Suprapubic skin (tissue), 4 donors: ENCODE data around the gene CLMP. TPM values are rescaled to one million over a fixed set of nuclear protein-coding genes. Genes with fewer than 3 reads are reported as not detected.

Experiments
- DNase-seq, 2 donors: peaks; one replicate each; pipeline ENCODE4 v3.0.0-alpha.2; 2019; ENCODE audit warnings: low spot score in 2 of 2
- H3K27ac ChIP-seq: fragments of 200-600 bp; sonication (generic); one replicate; pipeline ENCODE4 v1.5.1; 2019
- H3K27me3 ChIP-seq: fragments of 200-600 bp; sonication (generic); one replicate; pipeline ENCODE4 v1.5.1; 2019
- H3K36me3 ChIP-seq: fragments of 200-600 bp; sonication (generic); one replicate; pipeline ENCODE4 v1.5.1; 2019
- H3K4me1 ChIP-seq: fragments of 200-600 bp; sonication (generic); one replicate; pipeline ENCODE4 v1.5.1; 2019
- H3K4me3 ChIP-seq: fragments of 200-600 bp; sonication (generic); one replicate; pipeline ENCODE4 v1.5.1; 2019; ENCODE audit warnings: mild to moderate bottlenecking
- H3K9me3 ChIP-seq: fragments of 200-600 bp; sonication (generic); one replicate; pipeline ENCODE4 v1.5.1; 2019
- EP300 ChIP-seq: sonication (generic); formaldehyde crosslinking; IDR thresholded peaks from one replicate; pipeline ENCODE4 v1.6.1; 2017; ENCODE audit warnings: antibody characterized with exemption
- POLR2A ChIP-seq, 2 donors: fragments of 450-650 bp; IDR thresholded peaks; one replicate each; pipeline ENCODE4 v1.6.1; 2017; ENCODE audit warnings: antibody characterized with exemption in 2 of 2, mild to moderate bottlenecking in 2 of 2, moderate library complexity in 2 of 2
- POLR2AphosphoS5 ChIP-seq, 3 donors: sonication (generic); formaldehyde crosslinking; IDR thresholded peaks; one replicate each; pipeline ENCODE4 v1.6.1; 2017; ENCODE audit warnings: antibody characterized with exemption in 3 of 3
- WGBS: methylation state at CpG from one replicate; pipeline ENCODE4 v1.1.5; 2018; 5-methylcytosine and 5-hydroxymethylcytosine counted together
- total RNA-seq, 4 donors: library from RNA; depleted of rRNA; stranded (reverse); fragments of >200 nt; gene quantifications; one replicate each; pipeline ENCODE4 v1.1.0, GENCODE V29; 2016
- TF ChIP-seq, protein P1 (sequence below), 2 donors: fragments of 200-600 bp in 1 of 2; fragments of 450-650 bp in 1 of 2; sonication (generic) in 1 of 2; IDR thresholded peaks; one replicate each; pipeline ENCODE4 v1.5.1; 2016 to 2019; ENCODE audit warnings: antibody characterized with exemption in 2 of 2, mild to moderate bottlenecking in 1 of 2, moderate library complexity in 1 of 2

CLMP gene
- total RNA-seq, 4 donors from 2014 or later, result 17.5 to 26.9 (median 19.9) TPM

DNA sequence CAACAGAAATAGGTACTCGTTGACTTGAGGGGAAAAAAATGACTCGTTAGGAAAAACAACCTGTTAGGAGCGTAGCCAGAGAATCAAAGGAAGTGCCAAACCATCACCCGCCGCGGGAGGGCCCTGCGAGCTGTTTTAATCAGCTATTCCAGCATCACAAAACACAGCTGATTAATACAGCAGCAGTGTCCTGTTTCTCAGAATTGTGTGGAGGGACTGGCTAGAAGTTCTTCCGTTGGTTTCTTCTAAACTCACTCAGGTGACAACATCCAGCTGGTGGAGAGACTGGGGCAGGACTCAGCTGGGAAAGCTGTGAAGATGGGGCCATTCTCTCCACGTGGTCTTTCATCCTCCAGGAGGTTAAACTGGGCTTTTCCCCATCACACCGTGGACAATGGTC is 161.2 kb downstream of the CLMP start:
- 61% methylated on average over 10 of the region's 10 CpGs for WGBS
- TF ChIP-seq EP300, result no peak
- no peak for TF ChIP-seq POLR2A (IDR thresholded peaks at IDR 0.05)
- TF ChIP-seq, protein P1, sequence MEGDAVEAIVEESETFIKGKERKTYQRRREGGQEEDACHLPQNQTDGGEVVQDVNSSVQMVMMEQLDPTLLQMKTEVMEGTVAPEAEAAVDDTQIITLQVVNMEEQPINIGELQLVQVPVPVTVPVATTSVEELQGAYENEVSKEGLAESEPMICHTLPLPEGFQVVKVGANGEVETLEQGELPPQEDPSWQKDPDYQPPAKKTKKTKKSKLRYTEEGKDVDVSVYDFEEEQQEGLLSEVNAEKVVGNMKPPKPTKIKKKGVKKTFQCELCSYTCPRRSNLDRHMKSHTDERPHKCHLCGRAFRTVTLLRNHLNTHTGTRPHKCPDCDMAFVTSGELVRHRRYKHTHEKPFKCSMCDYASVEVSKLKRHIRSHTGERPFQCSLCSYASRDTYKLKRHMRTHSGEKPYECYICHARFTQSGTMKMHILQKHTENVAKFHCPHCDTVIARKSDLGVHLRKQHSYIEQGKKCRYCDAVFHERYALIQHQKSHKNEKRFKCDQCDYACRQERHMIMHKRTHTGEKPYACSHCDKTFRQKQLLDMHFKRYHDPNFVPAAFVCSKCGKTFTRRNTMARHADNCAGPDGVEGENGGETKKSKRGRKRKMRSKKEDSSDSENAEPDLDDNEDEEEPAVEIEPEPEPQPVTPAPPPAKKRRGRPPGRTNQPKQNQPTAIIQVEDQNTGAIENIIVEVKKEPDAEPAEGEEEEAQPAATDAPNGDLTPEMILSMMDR (IDR thresholded peaks at IDR 0.05), result no peak
- TF ChIP-seq POLR2AphosphoS5 (IDR thresholded peaks at IDR 0.05), result no peak
- peak in 1 of 2 donors; percentile 44 for DNase-seq
- Histone ChIP-seq H3K27ac (no peak overlapping the region), H3K9me3 (no peaks in the 10 kb centered on the region), H3K4me1 (no peaks in the 10 kb centered on the region), H3K36me3 (no peaks in the 10 kb centered on the region), H3K4me3 (no peak overlapping the region), H3K27me3 (no peaks in the 10 kb centered on the region)

DNA sequence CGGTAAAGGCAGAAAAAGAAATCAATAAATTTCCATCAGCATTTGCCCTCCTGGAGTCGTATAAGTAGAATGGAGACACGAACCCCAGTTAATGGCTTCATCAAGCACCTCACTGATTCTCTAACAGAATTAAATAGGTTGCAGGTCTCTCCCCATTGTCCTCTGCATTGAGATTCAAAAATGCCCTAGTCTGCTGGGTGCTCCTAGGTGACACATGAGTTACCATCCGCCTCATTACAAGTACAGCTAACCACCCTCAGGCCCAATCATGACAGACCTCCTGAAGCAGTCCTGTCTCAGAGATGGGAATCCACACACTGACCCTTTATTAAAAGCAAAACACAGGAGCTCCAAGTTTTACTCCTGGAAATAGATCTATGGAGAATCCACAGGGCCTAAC is 164.5 kb downstream of the CLMP start:
- no peak for DNase-seq
- Histone ChIP-seq H3K9me3 (no peaks in the 10 kb centered on the region), H3K27ac (no peak overlapping the region), H3K36me3 (no peaks in the 10 kb centered on the region), H3K27me3 (no peaks in the 10 kb centered on the region), H3K4me1 (no peaks in the 10 kb centered on the region), H3K4me3 (no peak overlapping the region)
- TF ChIP-seq EP300 (no peak), POLR2AphosphoS5 (IDR thresholded peaks at IDR 0.05) (no peak), POLR2A (IDR thresholded peaks at IDR 0.05) (no peak)
- TF ChIP-seq, protein P1 (IDR thresholded peaks at IDR 0.05), result no peak
- WGBS, result 78% methylated on average over 4 of the region's 4 CpGs

DNA sequence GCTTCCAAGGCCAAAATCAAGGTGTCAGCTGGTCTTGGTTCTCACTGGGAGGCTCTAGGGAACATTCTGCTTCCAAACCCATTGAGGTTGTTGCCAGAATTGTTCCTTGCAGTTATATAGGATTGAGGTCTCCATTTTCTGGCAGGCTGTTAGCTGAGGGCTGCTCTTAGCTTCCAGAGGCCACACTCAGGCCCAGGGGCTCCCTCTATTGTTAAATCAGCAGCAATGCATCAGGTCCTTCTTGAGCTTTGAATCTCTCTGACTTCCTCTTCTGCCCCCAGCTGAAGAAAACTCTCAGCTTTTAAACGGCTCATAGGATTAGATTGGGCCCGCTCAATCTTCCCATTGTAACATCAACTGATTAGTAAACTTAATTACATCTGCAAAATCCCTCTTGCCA is 174.1 kb downstream of the CLMP start:
- DNase-seq, result no peak
- H3K9me3 ChIP-seq, result no peaks in the 10 kb centered on the region
- H3K4me1 ChIP-seq, result peaks cover 3% of the 10 kb centered on the region
- no peaks in the 10 kb centered on the region for H3K36me3 ChIP-seq
- H3K27me3 ChIP-seq, result peaks cover 8% of the 10 kb centered on the region
- H3K4me3 ChIP-seq, result no peak overlapping the region
- TF ChIP-seq POLR2A (IDR thresholded peaks at IDR 0.05), result no peak
- TF ChIP-seq, protein P1 (IDR thresholded peaks at IDR 0.05), result peak in 1 of 2 donors; percentile 25
- WGBS, result 55% methylated on average over 2 of the region's 2 CpGs
- H3K27ac ChIP-seq, result no peak overlapping the region

Other genes with a start within 250 kb of the CLMP start
- gene BSX, start 213.4 kb downstream of the CLMP start, total RNA-seq, result not detected
- 100 to 1,000 TPM; 212 to 708 (median 560) TPM for gene HSPA8, start 133.1 kb downstream of the CLMP start, total RNA-seq
- gene GRAMD1B, start 235.0 kb upstream of the CLMP start, total RNA-seq, result under 1 TPM; 0.08 to 0.64 (median 0.42) TPM